ENCODE data around the gene C20orf204. TPM values are rescaled to one million over a fixed set of nuclear protein-coding genes. Genes with fewer than 3 reads are reported as not detected.

C20orf204 gene
- total and polyA plus RNA-seq, 9 of the 15 experiments (the other 6 are each of a cell fraction or from before 2014, with no cell fraction given), result 0.11 to 1.1 (median 0.36) TPM; not detected in 2

GRCh38 chr20:64038565-64039292 is 2.7 kb downstream of the C20orf204 start (continued):
- TF ChIP-seq, protein P1, sequence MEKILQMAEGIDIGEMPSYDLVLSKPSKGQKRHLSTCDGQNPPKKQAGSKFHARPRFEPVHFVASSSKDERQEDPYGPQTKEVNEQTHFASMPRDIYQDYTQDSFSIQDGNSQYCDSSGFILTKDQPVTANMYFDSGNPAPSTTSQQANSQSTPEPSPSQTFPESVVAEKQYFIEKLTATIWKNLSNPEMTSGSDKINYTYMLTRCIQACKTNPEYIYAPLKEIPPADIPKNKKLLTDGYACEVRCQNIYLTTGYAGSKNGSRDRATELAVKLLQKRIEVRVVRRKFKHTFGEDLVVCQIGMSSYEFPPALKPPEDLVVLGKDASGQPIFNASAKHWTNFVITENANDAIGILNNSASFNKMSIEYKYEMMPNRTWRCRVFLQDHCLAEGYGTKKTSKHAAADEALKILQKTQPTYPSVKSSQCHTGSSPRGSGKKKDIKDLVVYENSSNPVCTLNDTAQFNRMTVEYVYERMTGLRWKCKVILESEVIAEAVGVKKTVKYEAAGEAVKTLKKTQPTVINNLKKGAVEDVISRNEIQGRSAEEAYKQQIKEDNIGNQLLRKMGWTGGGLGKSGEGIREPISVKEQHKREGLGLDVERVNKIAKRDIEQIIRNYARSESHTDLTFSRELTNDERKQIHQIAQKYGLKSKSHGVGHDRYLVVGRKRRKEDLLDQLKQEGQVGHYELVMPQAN (IDR thresholded peaks at IDR 0.05; ENCODE audit: borderline replicate concordance), result no peak
- TF ChIP-seq VEZF1 (CRISPR knock-in tag; IDR thresholded peaks at IDR 0.05) (peak; percentile 79), ARID2 (IDR thresholded peaks at IDR 0.05) (0 out of 2 replicates have a peak, but pooled peaks have one; percentile 43), POLR2G (IDR thresholded peaks at IDR 0.05; ENCODE audit: low read depth, low read length) (peak; percentile 85), ZNF384 (IDR thresholded peaks at IDR 0.05; ENCODE audit: low read depth, low read length) (no peak), SUPT5H (IDR thresholded peaks at IDR 0.05) (peak; percentile 46), U2AF1 (optimal IDR thresholded peaks at IDR 0.05; ENCODE audit: low read depth, low read length) (peak; percentile 79), MED1 (CRISPR knock-in tag; IDR thresholded peaks at IDR 0.05; ENCODE audit: borderline replicate concordance) (no peak), FIP1L1 (IDR thresholded peaks at IDR 0.05; ENCODE audit: low read depth, low read length, poor library complexity, severe bottlenecking) (peak; percentile 93), ZEB2 (IDR thresholded peaks at IDR 0.05) (0 out of 2 replicates have a peak, but pooled peaks have one; percentile 18), SAFB (IDR thresholded peaks at IDR 0.05; ENCODE audit: borderline replicate concordance, low read depth, low read length) (0 out of 2 replicates have a peak, but pooled peaks have one; percentile 28), RB1 (IDR thresholded peaks at IDR 0.05; ENCODE audit: low read depth) (peak; percentile 93)
- TF ChIP-seq, protein P2, sequence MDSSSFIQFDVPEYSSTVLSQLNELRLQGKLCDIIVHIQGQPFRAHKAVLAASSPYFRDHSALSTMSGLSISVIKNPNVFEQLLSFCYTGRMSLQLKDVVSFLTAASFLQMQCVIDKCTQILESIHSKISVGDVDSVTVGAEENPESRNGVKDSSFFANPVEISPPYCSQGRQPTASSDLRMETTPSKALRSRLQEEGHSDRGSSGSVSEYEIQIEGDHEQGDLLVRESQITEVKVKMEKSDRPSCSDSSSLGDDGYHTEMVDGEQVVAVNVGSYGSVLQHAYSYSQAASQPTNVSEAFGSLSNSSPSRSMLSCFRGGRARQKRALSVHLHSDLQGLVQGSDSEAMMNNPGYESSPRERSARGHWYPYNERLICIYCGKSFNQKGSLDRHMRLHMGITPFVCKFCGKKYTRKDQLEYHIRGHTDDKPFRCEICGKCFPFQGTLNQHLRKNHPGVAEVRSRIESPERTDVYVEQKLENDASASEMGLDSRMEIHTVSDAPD (CRISPR knock-in tag; IDR thresholded peaks at IDR 0.05), result no peak
- TF ChIP-seq, protein P3, sequence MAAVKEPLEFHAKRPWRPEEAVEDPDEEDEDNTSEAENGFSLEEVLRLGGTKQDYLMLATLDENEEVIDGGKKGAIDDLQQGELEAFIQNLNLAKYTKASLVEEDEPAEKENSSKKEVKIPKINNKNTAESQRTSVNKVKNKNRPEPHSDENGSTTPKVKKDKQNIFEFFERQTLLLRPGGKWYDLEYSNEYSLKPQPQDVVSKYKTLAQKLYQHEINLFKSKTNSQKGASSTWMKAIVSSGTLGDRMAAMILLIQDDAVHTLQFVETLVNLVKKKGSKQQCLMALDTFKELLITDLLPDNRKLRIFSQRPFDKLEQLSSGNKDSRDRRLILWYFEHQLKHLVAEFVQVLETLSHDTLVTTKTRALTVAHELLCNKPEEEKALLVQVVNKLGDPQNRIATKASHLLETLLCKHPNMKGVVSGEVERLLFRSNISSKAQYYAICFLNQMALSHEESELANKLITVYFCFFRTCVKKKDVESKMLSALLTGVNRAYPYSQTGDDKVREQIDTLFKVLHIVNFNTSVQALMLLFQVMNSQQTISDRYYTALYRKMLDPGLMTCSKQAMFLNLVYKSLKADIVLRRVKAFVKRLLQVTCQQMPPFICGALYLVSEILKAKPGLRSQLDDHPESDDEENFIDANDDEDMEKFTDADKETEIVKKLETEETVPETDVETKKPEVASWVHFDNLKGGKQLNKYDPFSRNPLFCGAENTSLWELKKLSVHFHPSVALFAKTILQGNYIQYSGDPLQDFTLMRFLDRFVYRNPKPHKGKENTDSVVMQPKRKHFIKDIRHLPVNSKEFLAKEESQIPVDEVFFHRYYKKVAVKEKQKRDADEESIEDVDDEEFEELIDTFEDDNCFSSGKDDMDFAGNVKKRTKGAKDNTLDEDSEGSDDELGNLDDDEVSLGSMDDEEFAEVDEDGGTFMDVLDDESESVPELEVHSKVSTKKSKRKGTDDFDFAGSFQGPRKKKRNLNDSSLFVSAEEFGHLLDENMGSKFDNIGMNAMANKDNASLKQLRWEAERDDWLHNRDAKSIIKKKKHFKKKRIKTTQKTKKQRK (IDR thresholded peaks at IDR 0.05; ENCODE audit: borderline replicate concordance, low read depth, low read length), result no peak
- TF ChIP-seq, protein P4, sequence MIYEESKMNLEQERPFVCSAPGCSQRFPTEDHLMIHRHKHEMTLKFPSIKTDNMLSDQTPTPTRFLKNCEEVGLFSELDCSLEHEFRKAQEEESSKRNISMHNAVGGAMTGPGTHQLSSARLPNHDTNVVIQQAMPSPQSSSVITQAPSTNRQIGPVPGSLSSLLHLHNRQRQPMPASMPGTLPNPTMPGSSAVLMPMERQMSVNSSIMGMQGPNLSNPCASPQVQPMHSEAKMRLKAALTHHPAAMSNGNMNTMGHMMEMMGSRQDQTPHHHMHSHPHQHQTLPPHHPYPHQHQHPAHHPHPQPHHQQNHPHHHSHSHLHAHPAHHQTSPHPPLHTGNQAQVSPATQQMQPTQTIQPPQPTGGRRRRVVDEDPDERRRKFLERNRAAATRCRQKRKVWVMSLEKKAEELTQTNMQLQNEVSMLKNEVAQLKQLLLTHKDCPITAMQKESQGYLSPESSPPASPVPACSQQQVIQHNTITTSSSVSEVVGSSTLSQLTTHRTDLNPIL (CRISPR knock-in tag; IDR thresholded peaks at IDR 0.05), result no peak
